HG03139 (cell line): ENCODE results near the gene CDC123.
A peak's percentile ranks its signal among the peaks of the same experiment; 100 is the strongest.
"Not testable (repeated sequence)": the region's sequence is repeated elsewhere in the genome, so short reads cannot be mapped to it uniquely, and the experiment has no call there.

ENCODE experiments used
- ATAC-seq: cut with Tn5 transposase; IDR thresholded peaks from one replicate; pipeline ENCODE4 v1.9.1; 2021; ENCODE audit not compliant: unreplicated experiment

CDC123 gene

GRCh38 chr10:12189426-12189825 lies 6.6 kb upstream of the CDC123 start:
- ATAC-seq = no peak

- no peak for ATAC-seq
Measured at GRCh38 chr10:12191715-12192114, 4.3 kb upstream of the CDC123 start.

GRCh38 chr10:12193193-12193592 lies 2.8 kb upstream of the CDC123 start:
- no peak for ATAC-seq

DNA sequence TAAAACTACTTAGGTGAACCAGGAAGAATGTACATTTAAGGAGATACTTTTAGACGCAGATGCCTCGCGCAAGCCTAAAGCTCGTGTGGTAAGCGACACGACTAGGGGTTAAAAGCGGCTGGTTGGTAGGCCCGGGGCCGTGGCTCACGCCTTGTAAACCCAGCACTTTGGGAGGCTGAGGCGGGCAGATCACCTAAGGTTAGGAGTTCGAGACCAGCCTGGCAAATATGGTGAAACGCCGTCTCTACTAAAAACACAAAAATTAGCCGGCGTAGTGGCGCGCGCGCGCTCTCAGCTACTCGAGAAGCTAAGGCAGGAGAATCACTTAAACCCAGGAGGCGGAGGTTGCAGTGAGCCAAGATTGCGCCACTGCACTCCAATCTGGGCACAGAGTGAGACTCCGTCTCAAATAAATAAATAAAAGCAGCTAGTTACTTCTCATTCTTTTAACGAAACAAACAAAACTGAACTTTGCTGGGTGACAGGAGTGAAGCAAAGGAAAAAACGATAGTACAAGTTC lies 1.2 kb upstream of the CDC123 start:
- no peak for ATAC-seq

- ATAC-seq = peak; percentile 3
Measured at GRCh38 chr10:12195281-12195602, 746 bp upstream of the CDC123 start.

DNA sequence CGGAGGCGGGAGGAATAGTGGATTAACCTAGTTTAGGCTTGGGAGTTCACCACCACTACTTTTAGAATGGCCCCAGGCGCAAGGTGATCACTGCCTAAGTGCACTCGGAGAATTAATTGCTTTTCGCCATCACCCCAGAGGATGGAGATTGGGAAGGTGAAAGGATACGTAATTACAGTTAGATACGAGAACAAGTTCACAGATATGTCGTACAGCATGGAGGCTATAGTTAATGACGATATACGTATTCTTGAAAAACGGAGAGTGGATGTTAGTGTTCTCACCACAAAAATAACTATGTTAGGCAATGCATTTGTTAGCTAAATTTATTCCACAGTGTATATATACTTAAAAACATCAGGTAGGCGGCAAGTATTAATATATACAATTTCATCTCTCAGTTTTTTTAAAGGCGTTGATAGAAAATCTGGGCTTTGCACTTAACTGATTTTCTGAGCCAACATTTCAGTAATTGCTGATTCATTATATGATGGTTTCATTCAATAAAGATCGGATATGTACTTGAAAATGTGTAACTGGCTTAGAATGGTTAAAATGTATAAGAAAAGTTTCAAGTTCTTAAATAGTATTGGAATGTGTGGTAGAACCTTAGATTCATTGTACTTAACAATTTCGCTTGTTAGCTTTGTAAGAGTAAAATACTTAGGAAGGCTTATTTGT lies 683 bp downstream of the CDC123 start:
- no peak for ATAC-seq

- no peak for ATAC-seq
Measured at GRCh38 chr10:12198156-12198555, 2.2 kb downstream of the CDC123 start.

DNA sequence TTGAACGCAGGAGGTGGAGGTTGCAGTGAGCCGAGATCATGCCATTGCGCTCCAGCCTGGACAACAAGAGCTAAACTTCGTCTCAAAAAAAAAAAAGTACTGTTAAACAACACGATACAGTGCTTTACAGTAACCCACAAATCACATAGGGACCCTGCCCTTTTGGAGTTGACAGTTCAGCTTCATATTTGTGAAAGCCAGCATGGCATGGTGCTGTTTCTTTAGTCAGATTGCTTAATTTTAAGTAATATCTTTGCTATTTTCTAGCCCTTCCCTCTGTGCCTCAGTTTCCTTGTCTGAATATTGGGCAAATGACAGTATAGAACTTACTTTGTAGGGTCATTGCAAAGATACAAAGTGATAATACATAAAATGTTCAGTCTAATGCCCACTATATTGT lies 4.9 kb downstream of the CDC123 start:
- no peak for ATAC-seq

- ATAC-seq = no peak
Measured at GRCh38 chr10:12201543-12201942, 5.6 kb downstream of the CDC123 start.

DNA sequence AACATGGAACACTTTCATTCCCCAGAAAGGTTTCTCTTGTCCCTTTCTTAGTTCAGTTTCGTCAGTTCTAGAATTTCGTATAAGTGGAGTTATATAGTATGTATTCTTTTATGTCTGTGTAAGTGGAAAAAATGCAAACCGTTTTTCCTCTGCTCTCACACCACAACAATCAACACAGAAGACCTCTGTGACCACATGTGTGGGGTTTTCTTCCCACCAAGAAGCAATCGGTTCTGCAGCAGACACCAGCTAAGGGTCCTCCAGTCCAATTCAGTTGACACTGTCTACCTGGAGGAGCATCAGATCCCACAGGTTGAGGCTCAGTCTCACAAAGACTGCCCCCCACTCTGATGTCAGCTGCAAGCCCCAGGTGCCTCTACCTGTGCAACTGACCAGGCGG lies 6.2 kb downstream of the CDC123 start:
- no peak for ATAC-seq

DNA sequence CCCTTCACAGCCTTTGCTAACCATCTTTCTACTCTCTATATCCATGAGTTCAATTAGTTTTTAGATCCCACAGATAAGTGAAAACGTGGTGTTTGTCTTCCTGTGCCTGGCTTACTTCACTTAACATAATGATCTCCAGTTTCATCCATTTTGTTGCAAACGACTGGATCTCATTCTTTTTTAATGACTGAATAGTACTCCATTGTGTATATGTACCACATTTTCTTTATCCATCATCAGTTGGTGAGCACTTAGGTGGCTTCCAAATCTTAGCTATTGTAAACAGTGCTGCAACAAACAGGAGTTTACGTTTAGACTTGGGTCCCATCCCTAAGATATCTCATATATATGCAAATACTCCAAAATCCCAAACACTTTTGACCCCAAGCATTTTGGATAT lies 9.1 kb downstream of the CDC123 start:
- no peak for ATAC-seq

DNA sequence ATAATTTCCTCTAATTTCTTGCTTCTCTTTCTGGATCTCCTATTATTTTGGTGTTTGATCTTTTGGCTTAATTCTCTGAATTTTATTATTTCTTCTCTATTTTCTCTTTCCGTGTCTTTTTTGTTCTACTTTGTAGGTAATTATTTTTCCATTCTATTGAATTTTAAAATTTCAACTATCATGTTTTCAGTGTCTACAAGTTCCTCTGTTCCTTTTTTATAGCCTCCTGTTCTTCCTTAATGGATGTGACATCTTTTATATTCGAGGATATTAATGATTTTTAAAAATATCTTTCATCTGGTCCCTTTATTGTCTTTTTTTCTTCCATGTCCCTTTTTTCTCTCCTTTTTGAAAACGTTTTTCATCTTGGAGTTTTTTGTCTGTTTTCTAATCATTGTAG lies 11.1 kb downstream of the CDC123 start:
- no peak for ATAC-seq

GRCh38 chr10:12208460-12208859 lies 12.5 kb downstream of the CDC123 start:
- no peak for ATAC-seq

DNA sequence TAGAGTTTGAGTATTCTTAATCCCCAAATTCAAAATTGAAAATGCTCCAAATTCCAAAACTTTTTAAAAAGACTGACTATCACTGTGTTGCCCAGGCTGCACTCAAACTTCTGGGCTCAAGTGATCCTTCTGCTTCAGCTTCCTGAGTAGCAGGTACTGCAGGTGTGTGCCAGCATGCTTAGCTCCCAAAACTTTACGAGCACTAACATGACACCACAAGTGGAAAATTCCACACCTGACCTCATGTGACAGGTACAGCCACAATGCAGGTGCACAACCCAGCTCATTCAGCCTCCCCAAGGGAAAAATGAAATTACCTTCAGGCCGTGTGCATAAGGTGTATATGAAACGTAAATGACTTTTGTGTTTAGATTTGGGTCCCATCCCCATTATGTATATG lies 16.5 kb downstream of the CDC123 start:
- ATAC-seq = no peak

GRCh38 chr10:12213621-12214020 lies 17.6 kb downstream of the CDC123 start:
- no peak for ATAC-seq

GRCh38 chr10:12214093-12214492 lies 18.1 kb downstream of the CDC123 start:
- no peak for ATAC-seq

DNA sequence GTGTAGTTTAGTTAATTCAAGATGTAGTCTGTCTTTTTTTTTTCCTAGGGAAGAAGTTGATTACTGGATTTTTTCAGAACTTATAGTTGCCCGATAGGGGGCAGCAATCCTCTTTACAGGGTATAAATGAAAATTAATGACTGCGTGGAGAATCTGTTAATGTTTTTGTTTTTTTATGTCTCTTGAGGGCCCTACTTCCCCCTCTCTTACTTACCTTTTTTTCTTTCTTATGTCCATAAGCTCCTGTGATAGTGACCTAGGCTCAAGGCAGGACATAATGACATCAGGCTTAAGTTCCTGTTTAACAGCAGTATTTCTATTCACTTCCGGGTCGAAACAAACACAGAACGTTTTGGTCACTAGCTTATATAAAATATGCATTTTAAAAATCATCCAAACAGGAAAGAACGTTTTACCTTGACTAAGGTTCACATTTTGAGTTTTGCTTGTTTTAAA lies 18.8 kb downstream of the CDC123 start:
- ATAC-seq = no peak

GRCh38 chr10:12218991-12219390 lies 23.0 kb downstream of the CDC123 start:
- no peak for ATAC-seq

GRCh38 chr10:12221323-12222298 lies 25.6 kb downstream of the CDC123 start:
- ATAC-seq = no peak

DNA sequence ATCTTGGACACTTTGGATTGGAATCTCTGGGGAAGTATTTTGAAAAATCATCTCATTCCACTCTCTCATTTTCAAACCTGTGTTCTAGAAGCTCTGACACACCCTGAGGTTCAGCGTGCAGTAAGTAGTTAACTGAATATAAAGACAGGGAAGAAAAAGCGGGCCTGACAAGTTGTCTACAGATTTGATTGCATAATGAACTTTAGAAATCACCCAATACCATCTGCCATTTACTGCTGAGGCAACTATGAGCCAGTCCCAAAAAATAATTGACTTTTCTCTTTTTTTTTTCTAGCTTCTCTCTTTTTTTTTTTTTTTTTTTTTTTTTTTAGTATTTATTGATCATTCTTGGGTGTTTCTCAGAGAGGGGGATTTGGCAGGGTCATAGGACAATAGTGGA lies 29.5 kb downstream of the CDC123 start:
- no peak for ATAC-seq

- ATAC-seq = not testable (repeated sequence)
Measured at GRCh38 chr10:12226438-12226837, 30.4 kb downstream of the CDC123 start.

DNA sequence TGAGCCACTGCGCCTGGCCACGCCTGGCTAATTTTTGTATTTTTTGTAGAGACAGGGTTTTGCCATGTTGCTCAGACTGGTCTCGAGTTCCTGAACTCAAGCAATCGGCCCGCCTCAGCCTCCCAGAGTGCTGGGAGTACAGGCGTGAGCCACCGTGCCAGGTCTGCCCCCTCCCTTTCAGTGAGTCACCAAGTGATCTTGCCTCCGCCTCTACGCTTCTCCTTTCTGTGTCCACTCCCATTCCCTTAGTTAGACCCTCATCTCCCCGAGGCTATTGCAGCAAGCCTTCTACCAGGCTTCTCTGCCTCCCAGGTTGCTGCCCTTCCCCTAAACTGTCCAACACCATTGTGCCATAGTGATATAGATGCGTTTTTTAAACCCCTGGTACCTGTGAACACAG lies 32.9 kb downstream of the CDC123 start:
- ATAC-seq = no peak
